GM12891 (cell line): Measurements from ENCODE around the gene MED13L.

Experiments used
- PAX5 ChIP-seq: IDR thresholded peaks from 2 replicates; pipeline ENCODE4 v1.6.1; 2011; ENCODE audit warnings: low read length, moderate library complexity, mild to moderate bottlenecking; ENCODE audit not compliant: insufficient read depth, severe bottlenecking
- POLR2A ChIP-seq: IDR thresholded peaks from 2 replicates; pipeline ENCODE4 v1.6.1; 2011; ENCODE audit warnings: low read depth, low read length, control low read depth
- POLR2AphosphoS5 ChIP-seq: IDR thresholded peaks from 2 replicates; pipeline ENCODE4 v1.6.1; 2011; ENCODE audit warnings: low read depth, low read length, control low read depth
- POU2F2 ChIP-seq: IDR thresholded peaks from 2 replicates; pipeline ENCODE4 v1.6.1; 2011; ENCODE audit warnings: low read depth, mild to moderate bottlenecking, control low read depth, low read length, moderate library complexity
- SPI1 ChIP-seq: IDR thresholded peaks from 2 replicates; pipeline ENCODE4 v1.6.1; 2011; ENCODE audit warnings: low read depth, low read length, control low read depth
- TAF1 ChIP-seq: IDR thresholded peaks from 2 replicates; pipeline ENCODE4 v1.6.1; 2011; ENCODE audit warnings: low read depth, low read length, control low read depth

GRCh38 chr12:115980339-115980738, 297.2 kb downstream of the MED13L start:
- no peak for TF ChIP-seq TAF1
- TF ChIP-seq SPI1, result no peak
- no peak for TF ChIP-seq POLR2A
- no peak for TF ChIP-seq POLR2AphosphoS5
- TF ChIP-seq POU2F2, result no peak
- no peak for TF ChIP-seq PAX5
